Activated CD8-positive, alpha-beta memory T cell treated with anti-CD3 and anti-CD28 coated beads, Interleukin-2, amount 50 U/mL, for 24 hours (primary cell): ENCODE results near the gene VARS1.
"Not testable (repeated sequence)": the region's sequence is repeated elsewhere in the genome, so short reads cannot be mapped to it uniquely, and the experiment has no call there.

Experiments
- DNase-seq: peaks from one replicate; pipeline ENCODE4 v3.0.0-alpha.2; 2020; ENCODE audit errors: extremely low read depth

The VARS1 gene

DNA sequence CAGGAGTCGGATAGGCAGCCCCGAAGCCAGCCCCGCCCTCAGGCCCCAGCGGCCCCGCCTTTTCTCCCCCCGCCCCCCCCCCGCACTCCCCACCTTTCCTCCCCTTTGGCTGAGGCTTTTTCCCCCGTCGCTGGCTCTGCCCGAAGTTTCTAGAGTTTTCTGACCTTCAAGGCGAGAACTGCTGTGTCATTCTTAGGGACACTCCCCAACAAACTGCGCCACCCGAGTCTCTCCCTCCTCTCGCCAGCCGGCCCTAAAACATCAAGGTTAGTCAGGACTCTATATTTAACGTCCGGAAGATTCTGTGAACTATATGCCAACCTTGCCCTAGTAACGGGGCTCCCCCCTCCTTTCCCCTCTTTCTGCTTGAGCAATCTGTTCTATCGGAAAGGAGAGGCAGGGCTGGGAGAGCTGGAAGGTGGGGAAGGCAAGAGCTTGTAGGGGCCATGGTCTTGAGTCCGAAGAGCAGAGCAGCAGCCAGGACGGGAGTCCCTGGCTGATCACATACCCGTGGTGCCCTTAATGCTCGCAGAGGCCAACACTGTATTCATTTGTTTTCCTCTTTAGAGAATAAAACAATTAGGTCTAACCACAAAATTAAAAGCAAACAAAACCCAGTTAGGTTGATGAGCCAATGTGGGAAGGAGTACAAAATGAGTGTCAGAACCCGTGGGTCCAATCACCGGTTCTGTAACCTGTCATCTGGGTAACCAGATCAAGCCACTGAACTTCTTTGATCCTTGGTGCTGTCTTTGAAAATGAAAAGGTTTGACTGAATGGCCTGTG is 26.7 kb upstream of the VARS1 start:
- no peak for DNase-seq

DNA sequence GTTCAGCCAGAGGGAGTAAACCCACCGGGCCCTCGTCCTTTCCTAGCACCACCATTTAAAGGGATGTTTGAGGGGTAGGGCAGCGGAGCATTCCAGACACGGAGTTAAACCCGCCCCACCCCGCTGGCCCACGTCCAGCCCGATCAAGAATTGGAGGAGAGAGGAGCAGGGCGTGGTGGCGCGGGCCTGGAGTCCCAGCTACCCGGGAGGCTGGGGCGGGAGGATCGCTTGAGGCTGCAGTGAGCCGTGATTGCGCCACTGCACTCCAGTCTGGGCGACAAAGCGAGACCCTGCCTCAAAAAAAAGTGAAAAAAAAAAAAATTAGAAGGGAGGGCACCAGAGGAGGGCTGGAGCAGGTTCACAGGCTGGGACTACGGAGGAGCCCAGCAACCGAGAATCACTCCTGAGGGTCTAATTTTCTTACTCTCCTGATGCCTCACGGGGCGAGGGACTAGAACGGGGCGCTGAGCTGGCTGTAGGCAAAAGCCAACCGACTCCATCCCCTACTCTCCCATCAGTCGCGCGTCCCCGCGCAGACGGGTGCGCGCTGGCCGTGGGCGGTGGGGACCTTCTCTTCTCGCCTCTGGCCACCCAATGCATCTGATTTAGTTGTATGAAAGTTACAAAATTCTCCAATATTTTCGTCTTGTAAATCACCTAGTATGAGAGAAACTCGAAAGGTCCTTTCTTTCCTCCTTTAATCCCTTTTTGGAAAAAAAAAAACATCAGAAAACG is 25.9 kb upstream of the VARS1 start:
- no peak for DNase-seq

DNA sequence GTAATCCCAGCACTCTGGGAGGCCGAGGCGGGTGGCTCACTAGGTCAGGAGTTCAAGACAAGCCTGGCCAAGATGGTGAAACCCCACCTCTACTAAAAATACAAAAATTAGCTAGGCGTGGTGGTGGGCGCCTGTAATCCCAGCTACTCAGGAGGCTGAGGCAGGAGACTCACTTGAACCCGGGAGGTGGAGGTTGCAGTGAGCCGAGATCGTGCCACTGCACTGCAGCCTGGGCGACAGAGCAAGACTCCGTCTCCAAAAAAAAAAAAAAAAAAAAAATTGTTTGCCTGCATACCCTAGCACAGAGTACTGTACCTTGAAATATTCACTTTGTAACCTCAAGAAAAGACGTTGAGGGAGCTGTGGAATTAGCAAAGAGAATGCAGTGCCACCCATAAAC is 24.8 kb upstream of the VARS1 start:
- DNase-seq, result not testable (repeated sequence)

DNA sequence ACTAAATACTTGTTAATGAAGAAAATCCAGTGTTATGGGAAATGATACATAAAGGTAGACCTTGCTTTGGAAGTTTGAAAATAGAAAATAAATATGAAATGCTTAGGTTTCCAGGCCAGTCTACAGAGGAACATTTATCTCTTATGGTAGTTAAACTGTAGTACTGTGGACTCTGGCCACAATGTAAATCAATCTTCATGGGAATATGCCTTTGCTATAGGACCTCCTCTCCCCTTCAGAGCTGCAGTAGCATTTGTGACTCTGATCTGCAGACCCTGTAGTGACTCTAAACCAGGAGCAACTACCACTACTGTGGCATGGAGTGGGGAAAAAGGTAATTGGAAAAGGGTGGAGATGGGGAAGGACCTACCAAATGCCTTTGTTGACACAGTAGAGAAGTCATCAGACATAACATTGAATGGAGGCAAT is 24.3 kb upstream of the VARS1 start:
- no peak for DNase-seq

DNA sequence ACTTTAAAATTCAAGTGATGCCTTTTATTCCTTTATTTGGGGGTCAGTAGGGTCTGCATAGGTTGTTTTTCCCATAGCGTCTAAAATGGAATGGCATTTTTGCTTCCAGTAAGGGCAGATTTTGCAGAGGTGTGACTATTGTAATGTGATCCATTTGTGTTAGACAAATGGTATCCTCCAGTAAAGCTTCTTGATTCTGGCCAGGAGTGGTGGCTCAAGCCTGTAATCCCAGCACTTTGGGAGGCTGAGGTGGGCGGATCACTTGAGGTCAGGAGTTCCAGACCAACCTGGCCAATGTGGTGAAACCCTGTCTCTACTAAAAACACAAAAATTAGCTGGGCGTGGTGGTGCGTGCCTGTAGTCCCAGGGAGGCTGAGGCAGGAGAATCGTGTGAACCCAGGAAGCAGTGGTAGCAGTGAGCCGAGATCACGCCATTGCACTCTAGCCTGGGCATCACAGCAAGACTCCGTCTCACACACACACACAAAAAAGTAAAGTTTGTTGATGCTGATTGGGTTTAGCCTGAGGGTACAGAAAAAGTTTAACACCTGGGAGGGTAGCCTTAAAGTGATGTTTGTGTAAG is 22.5 kb upstream of the VARS1 start:
- not testable (repeated sequence) for DNase-seq

DNA sequence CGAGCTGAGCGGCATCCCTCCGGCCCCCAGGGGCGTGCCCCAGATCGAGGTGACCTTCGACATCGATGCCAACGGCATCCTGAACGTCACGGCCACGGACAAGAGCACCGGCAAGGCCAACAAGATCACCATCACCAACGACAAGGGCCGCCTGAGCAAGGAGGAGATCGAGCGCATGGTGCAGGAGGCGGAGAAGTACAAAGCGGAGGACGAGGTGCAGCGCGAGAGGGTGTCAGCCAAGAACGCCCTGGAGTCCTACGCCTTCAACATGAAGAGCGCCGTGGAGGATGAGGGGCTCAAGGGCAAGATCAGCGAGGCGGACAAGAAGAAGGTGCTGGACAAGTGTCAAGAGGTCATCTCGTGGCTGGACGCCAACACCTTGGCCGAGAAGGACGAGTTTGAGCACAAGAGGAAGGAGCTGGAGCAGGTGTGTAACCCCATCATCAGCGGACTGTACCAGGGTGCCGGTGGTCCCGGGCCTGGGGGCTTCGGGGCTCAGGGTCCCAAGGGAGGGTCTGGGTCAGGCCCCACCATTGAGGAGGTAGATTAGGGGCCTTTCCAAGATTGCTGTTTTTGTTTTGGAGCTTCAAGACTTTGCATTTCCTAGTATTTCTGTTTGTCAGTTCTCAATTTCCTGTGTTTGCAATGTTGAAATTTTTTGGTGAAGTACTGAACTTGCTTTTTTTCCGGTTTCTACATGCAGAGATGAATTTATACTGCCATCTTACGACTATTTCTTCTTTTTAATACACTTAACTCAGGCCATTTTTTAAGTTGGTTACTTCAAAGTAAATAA is 21.8 kb upstream of the VARS1 start:
- not testable (repeated sequence) for DNase-seq

DNA sequence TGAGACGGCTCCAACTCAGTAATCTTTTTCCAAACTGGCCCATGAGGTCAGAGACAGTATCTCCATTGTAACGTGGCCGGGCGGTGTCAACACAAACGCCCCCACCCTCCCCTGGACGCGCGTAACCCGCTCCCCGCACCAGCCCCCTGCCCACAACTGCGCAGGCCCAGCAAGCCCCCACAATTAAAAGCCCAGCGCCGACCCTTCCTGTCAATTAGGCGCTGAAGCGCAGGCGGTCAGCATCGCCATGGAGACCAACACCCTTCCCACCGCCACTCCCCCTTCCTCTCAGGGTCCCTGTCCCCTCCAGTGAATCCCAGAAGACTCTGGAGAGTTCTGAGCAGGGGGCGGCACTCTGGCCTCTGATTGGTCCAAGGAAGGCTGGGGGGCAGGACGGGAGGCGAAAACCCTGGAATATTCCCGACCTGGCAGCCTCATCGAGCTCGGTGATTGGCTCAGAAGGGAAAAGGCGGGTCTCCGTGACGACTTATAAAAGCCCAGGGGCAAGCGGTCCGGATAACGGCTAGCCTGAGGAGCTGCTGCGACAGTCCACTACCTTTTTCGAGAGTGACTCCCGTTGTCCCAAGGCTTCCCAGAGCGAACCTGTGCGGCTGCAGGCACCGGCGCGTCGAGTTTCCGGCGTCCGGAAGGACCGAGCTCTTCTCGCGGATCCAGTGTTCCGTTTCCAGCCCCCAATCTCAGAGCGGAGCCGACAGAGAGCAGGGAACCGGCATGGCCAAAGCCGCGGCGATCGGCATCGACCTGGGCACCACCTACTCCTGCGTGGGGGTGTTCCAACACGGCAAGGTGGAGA is 19.7 kb upstream of the VARS1 start, which contains the start of the genes HSPA1A and HSPA1L:
TSS of gene HSPA1A (plus strand) at position 519 of the 814 bp plus-strand sequence. CDS start at position 733, 214 bp downstream.
TSS of gene HSPA1L (minus strand) at position 259 of the 814 bp plus-strand sequence. CDS start 3,311 bp downstream, outside the sequence.
- no peak for DNase-seq

DNA sequence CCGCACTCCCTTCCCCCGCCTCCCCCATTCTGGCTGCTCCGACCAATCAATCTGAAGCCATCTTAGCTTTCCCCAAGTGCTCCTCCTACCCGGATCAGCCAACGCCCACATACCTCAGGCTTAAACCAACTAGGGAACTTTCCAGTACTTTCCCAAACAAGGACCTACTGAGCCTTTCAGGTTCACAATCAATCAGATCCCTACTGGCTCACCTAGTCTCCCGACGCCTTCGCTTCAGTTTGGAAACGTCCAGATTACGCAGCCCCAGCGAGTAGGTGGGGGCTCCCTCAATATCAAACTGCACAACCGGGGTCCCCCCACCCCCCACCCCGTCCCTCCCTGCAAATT is 19.1 kb upstream of the VARS1 start:
- DNase-seq, result no peak

DNA sequence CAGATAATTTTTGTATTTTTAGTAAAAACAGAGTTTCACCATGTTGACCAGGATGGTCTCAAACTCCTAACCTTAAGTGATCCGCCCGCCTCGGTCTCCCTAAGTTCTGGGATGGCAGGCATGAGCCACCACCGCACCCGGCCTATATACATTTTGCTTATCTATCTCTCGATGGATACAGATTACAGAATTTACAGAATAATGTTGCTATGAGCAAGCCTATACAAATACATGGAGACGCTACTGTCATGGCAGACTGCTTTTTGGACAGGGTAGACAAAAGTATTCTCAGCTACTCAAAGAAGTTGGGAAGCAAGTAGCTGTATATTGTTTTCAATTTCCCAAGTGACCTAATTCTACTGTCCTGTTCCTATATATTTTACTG is 17.9 kb upstream of the VARS1 start:
- no peak for DNase-seq

DNA sequence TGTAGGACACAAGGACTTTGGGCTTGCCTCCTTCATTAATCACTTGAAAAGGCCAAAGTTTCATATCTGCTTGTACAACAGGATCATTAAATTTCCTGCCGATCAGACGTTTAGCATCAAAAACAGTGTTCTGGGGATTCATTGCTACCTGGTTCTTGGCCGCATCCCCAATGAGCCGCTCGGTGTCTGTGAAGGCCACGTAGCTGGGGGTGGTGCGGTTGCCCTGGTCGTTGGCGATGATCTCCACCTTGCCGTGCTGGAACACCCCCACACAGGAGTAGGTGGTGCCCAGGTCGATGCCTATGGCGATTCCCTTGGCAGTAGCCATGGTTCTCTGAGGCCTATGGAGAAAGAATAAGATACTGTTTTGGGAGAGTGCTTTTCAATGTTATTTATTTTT is 16.1 kb upstream of the VARS1 start:
- DNase-seq, result no peak

DNA sequence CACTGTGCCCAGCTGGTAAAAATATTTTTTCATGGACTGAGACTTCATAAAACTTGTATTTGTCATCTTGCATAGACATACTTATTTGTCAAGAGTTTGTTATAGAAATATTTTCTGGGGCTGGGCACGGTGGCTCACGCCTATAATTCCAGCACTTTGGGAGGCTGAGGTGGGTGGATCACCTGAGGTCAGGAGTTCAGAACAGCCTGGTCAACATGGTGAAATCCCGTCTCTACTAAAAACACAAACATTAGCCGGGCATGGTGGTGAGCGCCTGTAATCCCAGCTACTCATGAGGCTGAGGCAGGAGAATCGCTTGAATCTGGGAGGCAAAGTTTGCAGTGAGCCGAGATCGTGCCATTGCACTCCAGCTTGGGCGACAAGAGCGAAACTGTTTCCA is 13.0 kb upstream of the VARS1 start:
- not testable (repeated sequence) for DNase-seq

DNA sequence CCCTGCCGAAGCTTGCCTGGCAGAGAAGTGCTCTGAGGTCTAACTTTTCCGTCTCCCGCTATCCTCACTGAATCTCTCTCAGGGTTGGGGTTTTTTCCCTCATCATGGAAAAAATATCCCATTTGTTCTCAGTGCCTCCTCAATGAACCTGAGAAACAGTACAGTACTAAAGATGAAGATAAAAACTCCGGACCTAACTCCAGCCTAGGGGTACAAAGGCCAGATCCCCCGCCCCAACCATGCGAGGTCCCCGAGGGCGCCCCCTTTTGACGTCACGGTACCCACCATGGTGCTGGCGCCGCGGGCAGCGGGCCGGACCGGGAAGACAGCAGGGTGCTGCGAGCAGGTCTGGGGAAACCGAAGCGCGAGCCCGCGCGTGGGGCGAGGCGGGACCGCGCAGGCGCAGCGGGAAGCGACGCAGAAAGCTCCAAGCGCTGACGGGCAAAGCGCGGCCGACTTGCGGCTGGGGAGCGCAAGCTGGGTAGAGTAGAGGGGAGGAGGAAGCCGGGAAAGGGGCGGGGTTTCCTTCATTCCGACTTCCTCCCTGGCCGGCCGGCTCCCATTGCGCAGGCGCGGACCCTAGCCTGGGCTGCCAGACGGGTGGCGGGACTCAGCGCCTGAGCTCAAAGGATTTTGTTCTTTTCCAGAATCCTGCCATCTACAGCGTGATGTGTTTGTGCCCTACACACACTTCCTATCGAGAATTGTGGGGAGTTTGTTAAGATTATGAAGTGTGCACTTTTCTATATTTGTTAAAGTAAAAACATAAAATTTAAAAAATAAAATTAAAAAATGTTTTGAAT is 11.1 kb upstream of the VARS1 start, which contains the start of gene LSM2:
TSS of gene LSM2 (minus strand) at position 497 of the 803 bp plus-strand sequence. CDS start at position 288, 209 bp downstream.
- peak; percentile 90 for DNase-seq

DNA sequence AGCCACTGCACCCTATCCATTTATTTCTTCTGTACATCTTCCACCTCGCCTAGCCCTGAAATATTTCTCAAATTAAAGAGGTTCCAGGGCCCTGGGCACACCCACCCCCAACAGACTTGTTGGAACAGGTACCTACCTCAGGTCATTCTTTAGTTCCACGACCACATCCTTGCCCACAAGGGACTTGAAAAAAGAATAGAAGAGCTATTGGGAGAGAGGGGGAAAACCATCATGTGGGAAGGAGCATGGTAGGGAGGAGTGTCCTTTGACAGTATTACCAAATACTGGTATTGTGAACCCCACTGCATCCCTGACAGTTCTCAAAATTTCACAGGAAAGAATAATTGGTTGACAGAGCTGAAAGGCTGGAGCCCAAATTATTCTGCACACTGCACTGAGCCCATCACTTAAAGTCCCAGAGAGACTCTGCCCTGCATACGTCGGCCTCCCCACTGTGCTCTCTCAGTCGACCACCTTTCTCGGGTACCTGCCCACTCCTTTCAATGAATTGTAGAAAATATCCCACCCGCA is 10.5 kb upstream of the VARS1 start:
- no peak for DNase-seq

DNA sequence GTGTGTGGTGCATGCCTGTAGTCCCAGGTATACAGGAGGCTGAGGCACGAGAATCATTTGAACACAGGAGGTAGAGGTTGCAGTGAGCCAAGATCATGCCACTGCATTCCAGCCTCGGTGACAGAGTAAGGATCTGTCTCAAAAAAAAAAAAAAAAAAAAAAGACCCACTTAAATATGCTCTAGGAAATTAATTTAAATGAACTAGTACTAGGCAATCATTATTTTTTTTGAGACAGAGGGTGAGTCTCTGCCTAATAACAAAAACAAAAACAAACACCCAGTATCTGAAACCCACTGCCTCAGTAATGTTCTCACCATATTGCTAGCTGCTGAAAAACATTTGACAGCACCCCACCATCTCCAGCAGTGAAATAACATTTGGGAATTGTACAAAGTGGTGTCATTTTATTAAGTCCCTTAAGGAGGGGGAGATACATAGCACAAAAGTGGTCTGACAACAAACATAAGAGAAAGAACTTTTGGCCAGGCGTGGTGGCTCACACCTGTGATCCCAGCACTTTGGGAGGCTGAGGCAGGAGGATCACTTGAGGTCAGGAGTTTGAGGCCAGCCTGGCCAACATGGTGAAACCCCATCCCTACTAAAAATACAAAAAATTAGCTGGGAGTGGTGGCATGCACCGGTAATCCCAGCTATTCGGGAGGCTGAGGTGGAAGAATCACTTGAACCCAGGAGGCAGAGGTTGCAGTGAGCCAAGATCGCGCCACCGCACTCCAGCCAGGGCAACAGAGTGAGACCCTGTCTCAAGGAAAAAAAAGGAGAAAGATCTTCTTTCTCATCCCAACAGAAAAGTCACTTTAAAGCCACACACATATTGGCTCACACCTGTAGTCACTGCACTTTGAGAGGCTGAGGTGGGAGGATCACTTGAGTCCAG is 5.7 kb upstream of the VARS1 start:
- not testable (repeated sequence) for DNase-seq

DNA sequence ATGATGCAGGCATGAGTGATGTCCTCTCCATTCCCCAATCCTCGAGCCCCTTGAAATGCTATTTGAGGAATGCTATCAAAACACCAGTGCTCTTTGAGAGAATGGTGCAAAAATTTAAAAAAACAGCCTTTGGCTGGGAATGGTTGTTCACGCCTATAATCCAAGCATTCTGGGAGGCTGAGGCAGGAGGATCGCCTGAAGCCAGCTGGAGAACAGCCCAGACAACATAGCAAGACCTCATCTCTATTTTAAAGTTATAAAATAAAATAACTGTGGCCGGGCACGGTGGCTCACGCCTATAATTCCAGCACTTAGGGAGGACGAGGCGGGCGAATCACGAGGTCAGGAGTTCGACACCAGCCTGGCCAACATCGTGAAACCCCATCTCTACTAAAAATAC is 4.2 kb upstream of the VARS1 start:
- DNase-seq, result no peak

DNA sequence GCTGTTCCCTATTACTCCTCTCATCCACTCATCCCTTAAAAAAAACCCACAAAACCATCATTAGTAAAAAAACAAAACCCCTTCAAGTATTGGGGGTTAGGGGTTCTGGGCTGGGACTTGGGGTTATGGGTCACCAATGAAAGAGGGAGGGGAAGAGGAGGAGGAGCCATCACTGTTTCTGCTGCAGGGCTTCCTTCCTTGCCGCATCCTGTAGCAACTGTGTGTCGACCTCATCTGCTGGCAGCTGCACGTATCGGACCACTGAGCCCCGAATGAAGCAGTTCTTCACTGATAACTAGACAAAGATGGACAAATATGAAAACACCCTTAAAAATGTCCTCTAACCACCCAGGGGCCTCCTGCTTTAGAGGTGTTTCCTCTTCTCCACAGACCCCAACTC is 2.0 kb upstream of the VARS1 start:
- no peak for DNase-seq

DNA sequence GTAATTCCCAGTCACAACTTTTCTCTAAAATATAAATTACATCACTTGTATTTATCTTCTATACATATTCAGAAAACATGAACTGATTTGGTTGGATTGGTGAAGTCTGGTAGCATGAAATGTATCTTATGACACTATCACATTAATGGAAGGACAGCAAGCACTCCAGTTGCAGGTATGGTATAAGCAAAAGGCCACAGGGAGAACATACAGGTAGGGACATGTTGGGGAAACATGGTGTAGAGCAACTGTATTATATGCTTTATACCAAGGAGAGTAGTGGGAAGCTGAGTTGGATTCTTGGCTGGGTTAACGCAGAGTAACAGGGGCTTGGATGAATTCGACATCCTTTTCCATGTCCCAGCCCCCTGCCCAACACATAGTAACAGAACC is 1.4 kb upstream of the VARS1 start:
- no peak for DNase-seq

DNA sequence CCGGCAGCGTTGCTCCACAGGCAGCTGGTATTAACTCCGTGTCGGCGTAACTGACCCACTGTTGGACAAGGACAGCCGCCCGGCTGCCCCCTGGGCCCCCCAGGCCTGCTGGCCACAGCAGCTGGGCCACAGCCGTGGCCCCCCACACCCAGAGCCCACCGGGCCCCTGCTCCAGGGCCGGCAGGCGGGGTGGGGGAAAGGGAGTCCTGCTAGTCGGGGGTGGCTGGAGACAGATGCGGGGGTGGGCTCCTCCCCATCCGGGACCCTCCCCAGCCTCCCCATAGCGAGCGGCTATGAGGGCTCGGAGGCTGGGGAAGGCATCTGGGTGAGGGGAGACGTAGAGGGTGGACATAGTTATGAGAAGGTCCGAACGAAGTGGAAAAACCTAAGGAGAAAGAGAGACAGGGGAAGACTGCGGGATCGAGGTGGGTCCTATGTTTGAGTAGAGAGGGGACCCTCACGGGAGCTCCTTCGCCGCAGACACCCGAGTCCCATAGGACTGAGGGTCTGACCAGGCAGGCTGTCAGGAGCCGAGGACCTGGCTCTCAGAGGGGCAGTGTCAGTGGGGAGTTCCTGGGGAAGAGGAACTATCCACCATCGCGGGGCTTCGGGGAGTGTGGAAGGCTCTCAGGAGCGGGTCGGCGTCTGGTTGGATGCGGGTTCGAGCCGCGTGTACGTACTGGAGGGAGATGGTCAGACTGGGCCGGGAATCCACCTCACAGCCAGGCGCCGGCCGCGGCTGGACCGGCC is 511 bp downstream of the VARS1 start:
- DNase-seq, result no peak
